KMS-11 (cell line): Measurements from ENCODE around the gene DNAJB9.

Experiments
- H2AFZ ChIP-seq: fragments of 200-600 bp; sonication (generic); 2 replicates; pipeline ENCODE4 v1.6.1; 2016; ENCODE audit warnings: antibody characterized with exemption, mixed run types, low read depth
- H3K27ac ChIP-seq: fragments of 200-600 bp; sonication (generic); 2 replicates; pipeline ENCODE4 v1.6.1; 2016; ENCODE audit warnings: mild to moderate bottlenecking, mixed run types
- H3K27me3 ChIP-seq: fragments of 200-600 bp; sonication (generic); 2 replicates; pipeline ENCODE4 v1.6.1; 2017; ENCODE audit warnings: mild to moderate bottlenecking, low read depth, mixed run types, moderate library complexity; ENCODE audit not compliant: insufficient read depth
- H3K36me3 ChIP-seq: fragments of 200-600 bp; sonication (generic); 2 replicates; pipeline ENCODE4 v1.6.1; 2017; ENCODE audit warnings: mild to moderate bottlenecking, mixed run types; ENCODE audit not compliant: insufficient read depth
- H3K4me1 ChIP-seq: fragments of 200-600 bp; sonication (generic); 2 replicates; pipeline ENCODE4 v1.6.1; 2016; ENCODE audit warnings: mild to moderate bottlenecking, low read depth, mixed run types; ENCODE audit not compliant: poor library complexity, severe bottlenecking
- H3K4me2 ChIP-seq: fragments of 200-600 bp; sonication (generic); 2 replicates; pipeline ENCODE4 v1.7.0; 2016; ENCODE audit warnings: mild to moderate bottlenecking, mixed run types
- H3K4me3 ChIP-seq: fragments of 200-600 bp; sonication (generic); IDR thresholded peaks from 2 replicates; pipeline ENCODE4 v1.6.1; 2017; ENCODE audit warnings: low read depth, low read length, mixed read lengths; ENCODE audit not compliant: insufficient read depth
- H3K79me2 ChIP-seq: fragments of 200-600 bp; sonication (generic); 2 replicates; pipeline ENCODE4 v1.6.1; 2016; ENCODE audit warnings: low read depth, mixed run types; ENCODE audit not compliant: insufficient read depth
- H3K9ac ChIP-seq: fragments of 200-600 bp; sonication (generic); 2 replicates; pipeline ENCODE4 v1.6.1; 2016; ENCODE audit warnings: mild to moderate bottlenecking, mixed run types
- H4K20me1 ChIP-seq: fragments of 200-600 bp; sonication (generic); 2 replicates; pipeline ENCODE4 v1.6.1; 2016; ENCODE audit warnings: mild to moderate bottlenecking, mixed run types; ENCODE audit not compliant: insufficient read depth
- CTCF ChIP-seq: fragments of 200-600 bp; sonication (generic); conservative IDR thresholded peaks from 2 replicates; pipeline ENCODE4 v1.6.1; 2017; ENCODE audit warnings: low read depth, mild to moderate bottlenecking, antibody characterized with exemption, low read length, moderate library complexity, mixed read lengths

Gene DNAJB9

DNA sequence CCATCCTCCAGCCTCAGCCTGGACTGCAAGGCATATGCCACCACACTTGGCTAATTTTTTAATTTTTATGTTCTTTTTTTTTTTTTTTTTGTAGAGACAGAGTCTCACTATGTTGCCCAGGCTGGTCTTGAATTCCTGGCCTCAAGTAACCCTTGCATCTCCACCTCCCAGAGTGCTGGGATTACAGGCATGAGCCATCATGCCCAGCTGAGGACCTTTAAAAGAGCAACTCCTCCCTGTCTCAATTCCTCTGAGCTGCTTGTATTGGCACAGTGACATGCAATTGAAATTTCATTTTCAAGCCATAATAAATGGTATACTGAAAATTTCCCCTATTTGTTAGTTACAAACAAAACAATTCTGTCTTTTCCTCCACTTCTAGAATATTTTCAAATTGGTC, 19.5 kb downstream of the DNAJB9 start:
- Histone ChIP-seq H3K27me3 (no peaks in the 10 kb centered on the region), H3K79me2 (no peaks in the 10 kb centered on the region), H3K27ac (no peak overlapping the region), H3K4me2 (no peak overlapping the region), H3K4me1 (no peaks in the 10 kb centered on the region), H2AFZ (no peak overlapping the region), H3K36me3 (no peaks in the 10 kb centered on the region), H3K4me3 (no peak overlapping the region), H4K20me1 (no peaks in the 10 kb centered on the region), H3K9ac (no peak overlapping the region)
- no peak for TF ChIP-seq CTCF

DNA sequence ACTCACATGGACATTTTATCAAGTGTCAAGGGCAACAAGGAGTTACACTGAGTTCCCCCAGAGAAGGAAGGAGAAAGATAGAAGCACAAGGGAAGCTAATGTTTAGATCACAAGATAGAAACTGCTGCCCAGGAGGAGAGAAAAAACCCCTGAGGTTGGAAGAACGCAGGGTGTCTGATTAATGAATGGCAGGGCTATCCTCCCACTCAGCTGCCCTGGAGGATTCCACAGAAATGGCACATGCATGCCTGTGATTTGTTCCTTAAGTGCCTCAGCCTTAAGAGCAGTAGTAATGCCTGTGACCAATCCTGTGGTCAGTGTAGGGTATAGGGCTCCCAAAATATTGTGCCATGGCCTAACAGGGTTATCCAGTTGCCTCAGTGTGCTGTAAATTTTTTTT, 20.2 kb downstream of the DNAJB9 start:
- Histone ChIP-seq H3K9ac (no peak overlapping the region), H3K79me2 (no peaks in the 10 kb centered on the region), H3K4me1 (no peaks in the 10 kb centered on the region), H3K36me3 (no peaks in the 10 kb centered on the region), H3K4me3 (no peak overlapping the region), H2AFZ (no peak overlapping the region), H3K27ac (no peak overlapping the region), H4K20me1 (no peaks in the 10 kb centered on the region), H3K4me2 (no peak overlapping the region), H3K27me3 (no peaks in the 10 kb centered on the region)
- TF ChIP-seq CTCF, result no peak

DNA sequence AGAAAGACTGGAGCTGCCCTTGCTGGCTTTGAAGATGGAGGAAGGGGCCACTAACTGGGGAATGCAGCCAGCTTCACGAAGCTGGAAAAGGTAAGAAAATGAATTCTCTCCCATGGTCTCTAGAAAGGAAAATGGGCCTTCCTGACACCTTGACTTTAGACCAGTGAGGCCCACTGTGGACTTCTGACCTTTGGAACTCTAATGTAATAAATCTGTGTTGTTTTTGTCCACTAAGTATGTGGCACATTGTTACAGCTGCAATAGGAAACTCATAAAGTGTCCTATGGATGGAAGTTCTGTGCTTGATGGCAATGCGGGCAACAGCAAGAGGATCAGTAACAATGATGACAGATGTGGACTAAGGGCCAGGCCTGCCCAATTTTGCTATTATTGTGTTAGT, 20.9 kb downstream of the DNAJB9 start:
- no peak overlapping the region for H3K4me3 ChIP-seq
- H3K9ac ChIP-seq, result no peak overlapping the region
- no peaks in the 10 kb centered on the region for H4K20me1 ChIP-seq
- no peaks in the 10 kb centered on the region for H3K79me2 ChIP-seq
- TF ChIP-seq CTCF, result no peak
- no peaks in the 10 kb centered on the region for H3K36me3 ChIP-seq
- no peak overlapping the region for H2AFZ ChIP-seq
- no peaks in the 10 kb centered on the region for H3K4me1 ChIP-seq
- H3K27ac ChIP-seq, result no peak overlapping the region
- H3K27me3 ChIP-seq, result no peaks in the 10 kb centered on the region
- H3K4me2 ChIP-seq, result no peak overlapping the region

- no peak overlapping the region for H2AFZ ChIP-seq
- H3K9ac ChIP-seq, result no peak overlapping the region
- no peak overlapping the region for H3K27ac ChIP-seq
- H3K4me1 ChIP-seq, result no peaks in the 10 kb centered on the region
- H3K36me3 ChIP-seq, result no peaks in the 10 kb centered on the region
- no peak overlapping the region for H3K4me3 ChIP-seq
- no peaks in the 10 kb centered on the region for H3K27me3 ChIP-seq
- H4K20me1 ChIP-seq, result no peaks in the 10 kb centered on the region
- H3K79me2 ChIP-seq, result no peaks in the 10 kb centered on the region
- H3K4me2 ChIP-seq, result no peak overlapping the region
- no peak; the same call in 1 of the 2 replicates for TF ChIP-seq CTCF
These were observed 23.1 kb downstream of the DNAJB9 start for GRCh38 chr7:108592646-108593201.
